ENCODE data around the gene TMEM201. TPM values are rescaled to one million over a fixed set of nuclear protein-coding genes. Genes with fewer than 3 reads are reported as not detected.

Gene TMEM201
- total RNA-seq, 1 experiment from 2014 or later: 68.3 TPM

Other genes starting within 250 kb of the TMEM201 start
- 42.2 and 48.5 TPM in 2 replicates for gene SLC25A33, start 49.4 kb upstream of the TMEM201 start, total RNA-seq (2014; rRNA removed; shearing (Covaris generic))
- gene PIK3CD, start 62.8 kb downstream of the TMEM201 start, total RNA-seq (2014; rRNA removed; shearing (Covaris generic)): 59.4 and 73.9 TPM in 2 replicates
- 136 and 175 TPM in 2 replicates for gene CLSTN1, start 235.1 kb downstream of the TMEM201 start, total RNA-seq (2014; rRNA removed; shearing (Covaris generic))